ENCODE results near the gene FOXL2.

The FOXL2 gene

GRCh38 chr3:138938056-138938876 lies 8.7 kb downstream of the FOXL2 start:
- H3K27ac ChIP-seq (ENCODE audit: low read depth, low read length), result no peak overlapping the region
- peaks cover 37% of the 10 kb centered on the region for H3K4me1 ChIP-seq (ENCODE audit: control insufficient read depth, insufficient read depth, low read length)
- peak overlapping the region; percentile 61 for H3K4me3 ChIP-seq (ENCODE audit: low read depth, low read length)
- H3K9ac ChIP-seq (ENCODE audit: low read length), result no peak overlapping the region
- no peaks in the 10 kb centered on the region for H3K36me3 ChIP-seq (ENCODE audit: control insufficient read depth, insufficient read depth, low read length)
- peaks cover 94% of the 10 kb centered on the region for H3K27me3 ChIP-seq (ENCODE audit: control insufficient read depth, insufficient read depth, low read length)
- no peaks in the 10 kb centered on the region for H3K9me3 ChIP-seq (ENCODE audit: control insufficient read depth, insufficient read depth, low read depth, low read length)

- no peak overlapping the region for H3K9ac ChIP-seq (ENCODE audit: low read length)
- no peak overlapping the region for H3K27ac ChIP-seq (ENCODE audit: low read depth, low read length)
- peaks cover 31% of the 10 kb centered on the region for H3K4me1 ChIP-seq (ENCODE audit: control insufficient read depth, insufficient read depth, low read length)
- no peaks in the 10 kb centered on the region for H3K9me3 ChIP-seq (ENCODE audit: control insufficient read depth, insufficient read depth, low read depth, low read length)
- peak overlapping the region; percentile 61 for H3K4me3 ChIP-seq (ENCODE audit: low read depth, low read length)
- no peaks in the 10 kb centered on the region for H3K36me3 ChIP-seq (ENCODE audit: control insufficient read depth, insufficient read depth, low read length)
- H3K27me3 ChIP-seq (ENCODE audit: control insufficient read depth, insufficient read depth, low read length), result peaks cover 88% of the 10 kb centered on the region
Observed at GRCh38 chr3:138937690-138938055, 9.3 kb downstream of the FOXL2 start.

GRCh38 chr3:138936741-138937689 lies 9.9 kb downstream of the FOXL2 start:
- H3K9ac ChIP-seq (ENCODE audit: low read length), result no peak overlapping the region
- H3K27ac ChIP-seq (ENCODE audit: low read depth, low read length), result no peak overlapping the region
- H3K4me1 ChIP-seq (ENCODE audit: control insufficient read depth, insufficient read depth, low read length), result peaks cover 31% of the 10 kb centered on the region
- H3K27me3 ChIP-seq (ENCODE audit: control insufficient read depth, insufficient read depth, low read length), result peaks cover 81% of the 10 kb centered on the region
- peak overlapping the region; percentile 61 for H3K4me3 ChIP-seq (ENCODE audit: low read depth, low read length)
- no peaks in the 10 kb centered on the region for H3K9me3 ChIP-seq (ENCODE audit: control insufficient read depth, insufficient read depth, low read depth, low read length)
- H3K36me3 ChIP-seq (ENCODE audit: control insufficient read depth, insufficient read depth, low read length), result no peaks in the 10 kb centered on the region

- Histone ChIP-seq H3K4me3 (ENCODE audit: low read depth, low read length) (peak overlapping the region; percentile 61), H3K27me3 (ENCODE audit: control insufficient read depth, insufficient read depth, low read length) (peaks cover 72% of the 10 kb centered on the region), H3K9me3 (ENCODE audit: control insufficient read depth, insufficient read depth, low read depth, low read length) (no peaks in the 10 kb centered on the region), H3K9ac (ENCODE audit: low read length) (peak overlapping the region; percentile 22), H3K27ac (ENCODE audit: low read depth, low read length) (no peak overlapping the region), H3K4me1 (ENCODE audit: control insufficient read depth, insufficient read depth, low read length) (peaks cover 31% of the 10 kb centered on the region), H3K36me3 (ENCODE audit: control insufficient read depth, insufficient read depth, low read length) (no peaks in the 10 kb centered on the region)
Observed at GRCh38 chr3:138935863-138936740, 10.8 kb downstream of the FOXL2 start.

GRCh38 chr3:138935505-138935862 lies 11.5 kb downstream of the FOXL2 start:
- no peak overlapping the region for H3K27ac ChIP-seq (ENCODE audit: low read depth, low read length)

GRCh38 chr3:138933981-138934691 lies 12.8 kb downstream of the FOXL2 start:
- Histone ChIP-seq H3K9ac (ENCODE audit: low read length) (no peak overlapping the region), H3K27me3 (ENCODE audit: control insufficient read depth, insufficient read depth, low read length) (peaks cover 52% of the 10 kb centered on the region), H3K4me3 (ENCODE audit: low read depth, low read length) (no peak overlapping the region), H3K9me3 (ENCODE audit: control insufficient read depth, insufficient read depth, low read depth, low read length) (no peaks in the 10 kb centered on the region), H3K27ac (ENCODE audit: low read depth, low read length) (no peak overlapping the region), H3K4me1 (ENCODE audit: control insufficient read depth, insufficient read depth, low read length) (peaks cover 23% of the 10 kb centered on the region), H3K36me3 (ENCODE audit: control insufficient read depth, insufficient read depth, low read length) (no peaks in the 10 kb centered on the region)

More at GRCh38 chr3:138935505-138935862, 11.5 kb downstream of the FOXL2 start:
- no peaks in the 10 kb centered on the region for H3K36me3 ChIP-seq (ENCODE audit: control insufficient read depth, insufficient read depth, low read length)
- H3K27me3 ChIP-seq (ENCODE audit: control insufficient read depth, insufficient read depth, low read length), result peaks cover 66% of the 10 kb centered on the region
- no peaks in the 10 kb centered on the region for H3K9me3 ChIP-seq (ENCODE audit: control insufficient read depth, insufficient read depth, low read depth, low read length)
- H3K9ac ChIP-seq (ENCODE audit: low read length), result no peak overlapping the region
- H3K4me3 ChIP-seq (ENCODE audit: low read depth, low read length), result peak overlapping the region; percentile 61
- H3K4me1 ChIP-seq (ENCODE audit: control insufficient read depth, insufficient read depth, low read length), result peaks cover 31% of the 10 kb centered on the region

DNA sequence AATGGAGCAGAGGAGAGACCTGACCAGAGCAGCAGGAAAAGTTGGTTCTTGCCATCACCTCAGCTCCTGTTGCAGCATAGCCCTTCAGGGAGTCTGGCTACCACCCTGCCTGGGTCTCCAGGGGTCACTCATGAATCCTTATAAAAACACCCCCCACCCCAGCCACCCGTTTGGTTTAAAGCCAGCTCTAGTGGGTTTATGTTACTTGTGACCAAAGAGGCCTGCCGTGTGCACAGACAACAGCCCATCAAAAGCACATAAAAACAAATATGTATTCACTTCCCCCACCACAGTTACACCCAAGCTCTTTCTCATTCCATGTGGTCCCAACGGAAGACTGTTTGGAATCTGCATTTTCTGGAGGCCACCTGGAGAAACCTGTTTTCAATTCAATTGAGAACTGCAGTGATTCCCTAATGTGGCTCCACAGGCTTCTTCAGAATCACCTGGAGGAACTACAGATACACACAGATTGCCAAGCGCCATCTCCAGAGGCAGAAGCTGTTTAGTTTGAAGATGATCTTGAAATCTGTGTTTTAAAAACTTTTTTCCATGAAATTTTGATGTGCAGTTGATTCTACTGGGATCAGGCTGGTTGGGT lies 13.8 kb downstream of the FOXL2 start:
- Histone ChIP-seq H3K36me3 (ENCODE audit: control insufficient read depth, insufficient read depth, low read length) (no peaks in the 10 kb centered on the region), H3K4me1 (ENCODE audit: control insufficient read depth, insufficient read depth, low read length) (peaks cover 15% of the 10 kb centered on the region), H3K27me3 (ENCODE audit: control insufficient read depth, insufficient read depth, low read length) (peaks cover 43% of the 10 kb centered on the region), H3K9me3 (ENCODE audit: control insufficient read depth, insufficient read depth, low read depth, low read length) (no peaks in the 10 kb centered on the region), H3K9ac (ENCODE audit: low read length) (no peak overlapping the region), H3K4me3 (ENCODE audit: low read depth, low read length) (no peak overlapping the region), H3K27ac (ENCODE audit: low read depth, low read length) (no peak overlapping the region)

- no peaks in the 10 kb centered on the region for H3K27me3 ChIP-seq (ENCODE audit: control insufficient read depth, insufficient read depth, low read length)
- H3K27ac ChIP-seq (ENCODE audit: low read depth, low read length), result no peak overlapping the region
- no peaks in the 10 kb centered on the region for H3K4me1 ChIP-seq (ENCODE audit: control insufficient read depth, insufficient read depth, low read length)
- H3K9me3 ChIP-seq (ENCODE audit: control insufficient read depth, insufficient read depth, low read depth, low read length), result no peaks in the 10 kb centered on the region
- H3K4me3 ChIP-seq (ENCODE audit: low read depth, low read length), result no peak overlapping the region
- no peak overlapping the region for H3K9ac ChIP-seq (ENCODE audit: low read length)
- H3K36me3 ChIP-seq (ENCODE audit: control insufficient read depth, insufficient read depth, low read length), result no peaks in the 10 kb centered on the region
Observed at GRCh38 chr3:138928727-138929372, 18.1 kb downstream of the FOXL2 start.

GRCh38 chr3:138923531-138923994 lies 23.4 kb downstream of the FOXL2 start:
- Histone ChIP-seq H3K9ac (ENCODE audit: low read length) (no peak overlapping the region), H3K4me1 (ENCODE audit: control insufficient read depth, insufficient read depth, low read length) (no peaks in the 10 kb centered on the region; the same call in 1 of the 2 replicates), H3K9me3 (ENCODE audit: control insufficient read depth, insufficient read depth, low read depth, low read length) (no peaks in the 10 kb centered on the region), H3K36me3 (ENCODE audit: control insufficient read depth, insufficient read depth, low read length) (no peaks in the 10 kb centered on the region), H3K27me3 (ENCODE audit: control insufficient read depth, insufficient read depth, low read length) (no peaks in the 10 kb centered on the region), H3K27ac (ENCODE audit: low read depth, low read length) (no peak overlapping the region), H3K4me3 (ENCODE audit: low read depth, low read length) (no peak overlapping the region)
